GM21717 (cell line): ENCODE data around the gene NYNRIN.
"Not testable (repeated sequence)": the region's sequence is repeated elsewhere in the genome, so short reads cannot be mapped to it uniquely, and the experiment has no call there.

Experiments used
- ATAC-seq: cut with Tn5 transposase; IDR thresholded peaks from one replicate; pipeline ENCODE4 v1.9.1; 2021; ENCODE audit warnings: mild to moderate bottlenecking, moderate library complexity; ENCODE audit not compliant: unreplicated experiment

NYNRIN gene

DNA sequence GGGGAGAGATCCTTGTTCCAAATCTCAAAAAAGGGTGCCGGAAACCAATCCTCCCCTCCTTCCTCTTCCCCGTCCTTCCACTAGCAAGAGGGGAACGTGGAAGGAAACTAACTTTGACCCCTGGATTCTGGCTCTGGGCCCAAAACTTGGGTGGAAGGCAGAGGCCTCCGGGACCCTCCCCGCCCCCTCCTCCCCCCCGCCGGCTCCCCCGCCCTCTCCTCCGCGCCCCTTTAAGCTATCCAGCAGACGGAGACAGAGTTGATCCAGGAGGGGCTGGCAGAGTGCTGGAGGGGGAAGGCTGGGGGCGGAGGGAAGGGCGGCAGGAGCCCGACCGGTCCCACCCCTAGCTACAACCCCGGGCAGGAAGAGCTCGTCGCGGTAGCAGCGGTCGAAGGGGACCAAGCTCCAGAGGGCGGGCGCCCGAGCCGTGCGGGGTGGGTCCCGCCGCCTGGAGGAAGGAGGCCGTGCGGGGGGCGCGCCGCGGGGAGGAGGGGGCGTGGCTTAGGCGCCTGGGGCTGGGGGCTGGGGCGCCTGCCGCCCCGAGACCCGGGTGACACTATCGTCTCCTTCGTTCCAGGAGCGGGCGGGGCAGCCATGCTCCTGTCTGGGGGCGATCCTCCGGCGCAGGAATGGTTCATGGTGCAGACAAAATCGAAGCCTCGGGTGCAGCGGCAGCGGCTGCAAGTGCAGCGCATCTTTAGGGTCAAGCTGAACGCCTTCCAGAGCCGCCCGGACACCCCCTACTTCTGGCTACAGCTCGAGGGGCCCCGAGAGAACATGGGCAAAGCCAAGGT, at the start of gene NYNRIN:
Gene NYNRIN (plus strand): TSS at position 351 of the 794 bp plus-strand sequence. CDS start 244 bp downstream, at position 595.
- no peak for ATAC-seq

GRCh38 chr14:24349742-24350141, 49.1 kb upstream of the NYNRIN start:
- no peak for ATAC-seq

DNA sequence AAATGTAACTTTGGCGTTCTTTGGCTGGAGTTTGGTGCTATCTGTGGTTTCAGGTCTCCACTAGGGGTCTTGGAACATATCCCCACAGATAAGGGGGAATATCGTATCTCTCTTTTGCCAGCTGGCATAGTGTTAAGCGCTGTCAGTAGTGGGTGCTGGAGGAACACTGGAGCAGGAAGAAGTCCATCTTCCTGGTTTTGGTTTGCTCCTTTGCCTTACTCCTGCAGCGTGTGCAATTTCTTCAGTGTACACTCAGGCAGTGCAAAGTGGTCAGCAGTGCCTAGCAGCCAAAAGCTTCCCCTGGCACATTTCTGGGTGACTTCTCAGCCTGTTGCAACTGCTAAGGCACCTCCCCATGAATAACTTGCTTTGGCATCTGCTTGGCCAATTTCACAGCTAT, 47.3 kb upstream of the NYNRIN start:
- no peak for ATAC-seq

DNA sequence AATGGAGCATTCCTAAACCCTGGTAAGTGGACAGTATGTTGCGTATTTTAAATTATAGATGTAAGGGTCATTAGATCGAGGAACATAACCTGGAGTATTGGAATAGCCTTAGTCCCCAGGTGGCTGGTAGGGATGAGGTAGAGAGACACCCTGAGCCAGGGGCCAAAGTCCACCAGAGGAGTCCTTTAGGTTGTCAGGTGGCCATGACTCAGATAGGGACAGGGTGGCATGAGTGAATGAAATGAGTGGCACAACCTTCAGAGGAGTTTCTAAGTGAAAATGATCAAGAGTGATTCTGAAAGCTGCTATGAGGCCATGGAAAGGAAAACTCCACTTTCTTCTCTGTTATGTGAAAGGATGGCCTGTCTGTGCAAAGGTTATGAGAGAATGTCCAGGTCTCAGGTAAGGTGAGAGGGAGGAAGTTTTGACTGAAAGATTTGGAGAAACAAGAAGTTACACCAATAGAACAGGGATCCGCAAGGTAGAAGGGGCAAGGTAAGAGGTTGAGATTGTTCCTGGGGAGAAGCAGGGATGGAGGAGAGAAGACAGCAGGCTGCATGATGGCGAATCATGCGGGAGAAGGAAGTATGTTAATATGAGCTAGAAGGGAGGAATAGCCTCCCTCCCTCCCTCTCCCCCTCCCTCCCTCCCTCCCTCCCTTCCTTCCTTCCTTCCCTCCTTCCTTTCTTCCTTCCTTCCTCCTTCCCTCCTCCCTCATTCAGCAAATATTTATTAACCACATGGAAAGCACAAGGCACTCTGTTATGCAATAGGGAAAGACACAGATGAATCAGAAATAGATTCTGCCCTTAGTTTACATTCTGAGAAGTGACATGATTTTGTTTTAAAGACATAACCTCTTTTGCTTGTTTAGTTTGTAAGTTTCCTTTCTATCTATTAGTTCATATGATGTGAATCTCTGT, 45.0 kb upstream of the NYNRIN start:
- no peak for ATAC-seq

DNA sequence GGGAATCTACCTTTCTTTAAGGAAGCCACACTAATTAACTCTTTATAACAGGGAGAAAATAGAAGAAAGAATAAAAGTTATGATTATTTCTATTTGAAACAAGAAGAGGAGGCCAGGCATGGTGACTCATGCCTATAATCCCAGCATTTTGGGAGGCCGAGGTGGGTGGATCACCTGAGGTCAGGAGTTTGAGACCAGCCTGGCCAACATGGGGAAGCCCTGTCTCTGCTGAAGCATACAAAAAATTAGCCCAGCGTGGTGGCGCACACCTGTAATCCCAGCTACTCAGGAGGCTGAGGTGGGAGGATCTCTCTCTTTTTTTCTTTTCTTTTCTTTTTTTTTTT, 44.3 kb upstream of the NYNRIN start:
- not testable (repeated sequence) for ATAC-seq

- ATAC-seq = no peak
Observed at GRCh38 chr14:24355009-24355408, 43.8 kb upstream of the NYNRIN start.

DNA sequence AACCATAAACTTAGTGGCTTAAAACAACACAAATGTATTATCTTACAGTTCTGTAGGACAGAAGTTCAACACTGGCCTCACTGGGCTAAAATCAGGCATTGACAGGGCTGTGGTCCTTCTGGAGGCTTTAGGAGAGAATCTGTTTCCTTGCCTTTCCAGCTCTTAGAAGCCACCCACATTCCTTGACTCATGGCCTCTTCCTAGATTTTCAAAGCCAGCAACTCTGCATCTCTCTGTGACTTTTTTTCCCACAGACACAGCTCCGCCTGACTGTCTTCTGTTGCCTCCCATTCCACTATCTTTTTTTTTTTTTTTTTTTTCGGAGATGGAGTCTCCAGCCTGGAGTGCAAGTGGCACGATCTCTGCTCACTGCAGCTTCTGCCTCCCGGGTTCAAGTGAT, 42.6 kb upstream of the NYNRIN start:
- ATAC-seq = no peak

DNA sequence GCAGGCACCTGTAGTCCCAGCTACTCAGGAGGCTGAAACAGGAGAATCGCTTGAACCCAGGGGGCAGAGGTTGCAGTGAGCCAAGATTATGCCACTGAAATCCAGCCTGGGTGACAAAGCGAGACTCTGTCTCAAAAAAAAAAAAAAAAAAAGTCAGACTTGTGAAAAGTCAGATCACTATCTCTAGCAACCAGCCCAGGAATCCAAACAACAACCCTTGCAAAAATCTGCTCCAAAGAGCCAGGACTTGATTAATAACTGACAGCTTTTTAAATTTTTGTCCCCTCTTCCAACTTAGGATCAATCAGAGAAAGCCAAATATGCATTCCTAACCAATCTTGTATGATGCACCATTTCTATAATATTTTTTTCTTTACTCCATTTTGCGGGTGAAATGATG, 38.5 kb upstream of the NYNRIN start:
- ATAC-seq = no peak

- no peak for ATAC-seq
Observed at GRCh38 chr14:24361326-24361725, 37.5 kb upstream of the NYNRIN start.

- no peak for ATAC-seq
Observed at GRCh38 chr14:24362241-24362960, 36.4 kb upstream of the NYNRIN start.

DNA sequence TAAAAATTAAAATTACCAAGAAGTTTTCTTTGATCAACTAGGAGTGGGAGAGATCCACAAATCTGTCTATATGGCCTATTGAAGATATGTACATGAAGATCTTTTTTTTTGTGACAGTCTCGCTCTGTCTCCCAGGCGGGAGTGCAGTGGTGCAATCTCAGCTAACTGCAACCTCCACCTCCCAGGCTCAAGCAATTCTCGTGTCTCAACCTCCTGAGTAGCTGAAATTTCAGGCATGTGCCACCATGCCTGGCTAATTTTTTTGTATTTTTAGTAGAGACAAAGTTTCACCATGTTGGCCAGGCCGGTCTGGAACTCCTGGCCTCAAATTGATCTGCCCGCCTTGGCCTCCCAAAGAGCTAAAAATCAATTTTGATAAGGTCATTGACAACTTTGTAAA, 35.4 kb upstream of the NYNRIN start:
- ATAC-seq = no peak

DNA sequence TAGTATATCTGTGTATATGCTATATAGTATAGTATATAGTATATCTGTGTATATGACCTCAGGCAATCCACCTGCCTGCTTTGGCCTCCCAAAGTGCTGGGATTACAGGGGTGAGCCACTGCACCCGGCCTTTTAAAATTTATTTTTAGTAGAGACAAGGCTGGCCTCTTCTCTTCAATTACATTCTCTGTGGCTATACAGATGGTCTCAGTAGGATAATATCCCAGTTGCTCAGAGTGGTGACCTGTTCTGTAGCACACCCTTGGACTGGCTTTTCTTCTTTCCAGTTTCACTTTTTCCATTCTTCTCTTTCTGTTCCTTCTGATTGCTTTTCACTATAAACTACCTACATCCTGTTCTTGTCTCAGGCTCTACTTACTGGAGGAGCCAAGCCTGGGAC, 34.0 kb upstream of the NYNRIN start:
- no peak for ATAC-seq

DNA sequence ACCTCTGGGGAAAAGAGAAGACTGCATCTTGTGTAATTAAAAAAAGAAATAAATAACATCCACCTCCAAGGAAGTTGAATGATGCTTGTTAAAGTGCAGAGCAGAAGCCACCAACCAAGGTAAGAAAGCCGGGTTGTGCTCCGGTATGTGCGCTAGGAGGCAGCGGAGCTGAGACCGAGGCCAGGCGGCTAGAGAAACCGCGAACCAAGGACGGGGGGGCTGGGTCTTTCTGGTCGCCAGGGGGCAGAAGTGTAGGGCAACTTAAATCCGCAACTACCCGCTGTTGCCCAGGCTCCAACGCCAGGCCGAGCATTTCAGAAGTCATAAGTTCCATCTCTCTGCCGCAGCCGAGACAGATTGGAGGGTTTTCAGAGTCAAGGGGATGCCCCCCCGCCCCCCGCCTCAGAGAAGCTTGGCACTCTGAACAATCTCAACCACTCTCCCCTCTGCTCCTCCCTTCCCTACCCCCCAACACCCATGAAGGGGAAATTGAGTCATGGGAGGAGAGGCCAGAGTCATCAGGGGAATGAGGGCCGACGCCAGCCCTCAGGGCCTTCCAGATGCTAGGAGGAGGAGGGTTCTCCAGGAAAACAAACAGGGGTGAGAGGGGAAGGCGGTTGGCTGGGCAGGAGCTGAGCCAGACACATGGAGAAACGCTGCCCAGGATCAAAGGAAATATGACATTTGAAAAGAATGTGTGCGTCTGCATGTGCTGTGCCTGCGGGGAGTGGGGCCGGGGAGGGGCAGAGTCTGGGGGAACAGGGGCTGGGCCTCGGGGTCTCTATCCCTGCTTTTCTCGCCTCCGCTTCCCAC, 33.0 kb upstream of the NYNRIN start:
- ATAC-seq = no peak

DNA sequence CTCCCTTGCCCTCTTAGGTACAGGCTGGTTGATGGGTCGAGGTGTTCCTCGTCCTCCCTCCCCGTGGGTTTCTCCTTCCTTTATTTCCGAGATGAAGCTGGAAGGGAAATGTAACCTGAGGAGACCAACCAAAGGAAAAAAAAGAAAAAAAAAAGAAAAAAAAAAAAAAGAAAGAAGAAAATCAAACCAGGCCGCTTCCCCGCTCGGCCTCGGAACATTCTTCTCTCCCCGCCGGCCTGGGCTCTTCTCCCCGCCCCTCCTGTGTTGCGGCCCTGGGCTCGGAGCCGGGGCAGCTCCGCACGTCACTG, 32.4 kb upstream of the NYNRIN start:
- no peak for ATAC-seq

- ATAC-seq = peak; percentile 52
Observed at GRCh38 chr14:24366721-24367513, 31.9 kb upstream of the NYNRIN start.

DNA sequence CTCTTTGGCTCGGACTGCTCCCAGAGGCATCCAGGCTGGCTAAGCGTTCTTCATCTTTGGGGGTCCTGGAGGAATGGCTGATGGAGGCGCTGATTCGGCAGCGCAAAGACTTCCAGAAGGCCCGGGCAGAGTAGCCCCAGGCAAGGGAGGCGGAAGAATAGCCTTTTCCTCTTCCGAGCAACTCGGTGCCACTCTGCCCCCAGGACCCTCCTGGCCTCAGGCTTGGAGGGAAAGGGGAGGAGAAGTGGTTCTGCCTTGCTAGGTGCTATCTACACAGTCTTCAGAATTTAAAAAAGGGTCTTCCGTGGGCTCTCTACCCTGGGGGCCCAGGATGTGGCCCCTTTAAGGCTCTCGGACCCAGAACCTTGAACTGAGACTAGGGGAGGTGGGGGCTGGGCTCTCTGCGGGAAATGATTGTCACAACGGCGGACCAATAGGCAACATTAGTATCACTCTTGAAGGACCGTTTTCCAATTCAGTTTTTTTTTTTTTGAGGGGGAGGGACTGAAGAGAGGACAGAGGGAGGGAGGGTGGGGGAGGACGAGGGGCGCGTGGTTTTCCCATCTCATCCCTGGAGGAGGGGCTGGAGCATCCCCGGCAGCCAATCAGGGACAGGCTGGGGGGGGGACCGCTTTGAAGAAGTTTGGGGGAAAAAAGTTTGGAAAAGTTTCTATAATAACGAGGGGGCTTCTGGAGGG, 31.1 kb upstream of the NYNRIN start, which contains the start of gene NFATC4:
Gene NFATC4 (plus strand): TSS at position 671 of the 698 bp plus-strand sequence. CDS start 157 bp downstream, outside the sequence.
- ATAC-seq = no peak

DNA sequence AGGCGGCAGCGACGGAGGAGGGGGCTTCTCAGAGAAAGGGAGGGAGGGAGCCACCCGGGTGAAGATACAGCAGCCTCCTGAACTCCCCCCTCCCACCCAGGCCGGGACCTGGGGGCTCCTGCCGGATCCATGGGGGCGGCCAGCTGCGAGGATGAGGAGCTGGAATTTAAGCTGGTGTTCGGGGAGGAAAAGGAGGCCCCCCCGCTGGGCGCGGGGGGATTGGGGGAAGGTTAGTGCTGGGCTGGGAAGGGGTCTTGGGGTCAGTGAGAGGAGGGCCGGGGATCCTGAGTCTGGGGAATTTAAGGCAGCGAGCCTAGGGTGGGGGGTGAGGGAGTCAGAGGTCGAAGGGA, 30.6 kb upstream of the NYNRIN start:
- no peak for ATAC-seq

DNA sequence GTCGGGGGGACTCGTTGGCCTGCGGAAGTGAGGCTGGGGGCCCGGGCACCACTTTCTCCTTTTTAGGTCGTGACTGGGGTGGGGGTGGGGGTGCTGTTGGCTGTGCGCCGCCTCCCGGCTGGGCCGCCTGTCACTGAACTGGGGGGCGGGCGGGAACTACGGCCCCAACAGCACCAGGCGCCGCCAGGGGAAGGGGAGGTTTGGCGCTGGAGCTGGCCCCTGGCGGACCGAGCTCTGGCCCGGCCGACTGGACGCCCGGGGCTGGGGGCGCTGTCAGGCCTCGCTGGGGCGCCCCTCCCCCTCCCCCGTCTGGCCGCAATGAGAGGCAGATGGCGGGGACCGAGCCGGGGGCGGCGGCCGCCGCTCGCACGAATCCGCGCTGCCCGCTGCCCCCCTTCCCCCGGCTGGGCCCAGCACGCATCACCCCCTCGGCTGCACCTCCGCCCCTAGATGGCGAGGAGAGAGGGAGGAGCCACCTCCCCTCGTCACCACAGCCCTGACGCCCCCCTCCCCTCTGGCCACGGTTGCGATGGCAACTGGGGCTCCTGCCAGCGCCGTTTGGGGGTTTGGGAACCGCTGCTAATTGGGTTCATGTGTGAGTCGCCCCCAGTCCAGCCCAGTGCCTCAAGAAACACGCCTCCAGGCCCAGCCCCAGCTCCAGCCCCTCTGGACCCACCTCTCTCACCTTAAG, 30.1 kb upstream of the NYNRIN start:
- no peak for ATAC-seq

DNA sequence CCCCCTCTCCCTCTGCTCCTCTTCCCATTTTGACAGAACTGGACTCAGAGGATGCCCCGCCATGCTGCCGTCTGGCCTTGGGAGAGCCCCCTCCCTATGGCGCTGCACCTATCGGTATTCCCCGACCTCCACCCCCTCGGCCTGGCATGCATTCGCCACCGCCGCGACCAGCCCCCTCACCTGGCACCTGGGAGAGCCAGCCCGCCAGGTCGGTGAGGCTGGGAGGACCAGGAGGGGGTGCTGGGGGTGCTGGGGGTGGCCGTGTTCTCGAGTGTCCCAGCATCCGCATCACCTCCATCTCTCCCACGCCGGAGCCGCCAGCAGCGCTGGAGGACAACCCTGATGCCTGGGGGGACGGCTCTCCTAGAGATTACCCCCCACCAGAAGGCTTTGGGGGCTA, 29.3 kb upstream of the NYNRIN start:
- no peak for ATAC-seq
